Measurements from ENCODE around the gene AGMO. TPM values are rescaled to one million over a fixed set of nuclear protein-coding genes. Genes with fewer than 3 reads are reported as not detected.

AGMO gene
- total RNA-seq, 1 donor from 2014 or later = 0.98 TPM

GRCh38 chr7:15166620-15167019 is 395.2 kb downstream of the AGMO start:
- DNase-seq (ENCODE audit: extremely low spot score in 2 of 2) = no peak
- intact Hi-C loops (cut with DNase I) = no loop called here
- TF ChIP-seq CTCF (IDR thresholded peaks at IDR 0.05) (no peak), POLR2AphosphoS5 (IDR thresholded peaks at IDR 0.05; ENCODE audit: insufficient read depth in 1 of 2, low read depth in 1 of 2) (no peak), POLR2A (IDR thresholded peaks at IDR 0.05) (no peak)
- Histone ChIP-seq H3K36me3 (no peaks in the 10 kb centered on the region), H3K27me3 (no peaks in the 10 kb centered on the region), H3K27ac (no peak overlapping the region), H3K4me1 (no peaks in the 10 kb centered on the region), H3K9me3 (no peaks in the 10 kb centered on the region), H3K4me3 (no peak overlapping the region)

GRCh38 chr7:15159261-15159660 is 402.6 kb downstream of the AGMO start:
- intact Hi-C loops (cut with DNase I) = no loop called here
- no peaks in the 10 kb centered on the region for H3K36me3 ChIP-seq
- TF ChIP-seq POLR2AphosphoS5 (IDR thresholded peaks at IDR 0.05; ENCODE audit: insufficient read depth in 1 of 2, low read depth in 1 of 2) (no peak), CTCF (IDR thresholded peaks at IDR 0.05) (no peak), POLR2A (IDR thresholded peaks at IDR 0.05) (no peak)
- no peak overlapping the region for H3K4me3 ChIP-seq
- no peaks in the 10 kb centered on the region for H3K9me3 ChIP-seq
- no peak for DNase-seq (ENCODE audit: extremely low spot score in 2 of 2)
- H3K27ac ChIP-seq = no peak overlapping the region
- H3K4me1 ChIP-seq = no peaks in the 10 kb centered on the region
- no peaks in the 10 kb centered on the region for H3K27me3 ChIP-seq

- intact Hi-C loops (cut with DNase I) = no loop called here
- no peak overlapping the region for H3K4me3 ChIP-seq
Observed at GRCh38 chr7:15158141-15158810, 403.5 kb downstream of the AGMO start.

More at GRCh38 chr7:15158141-15158810, 403.5 kb downstream of the AGMO start:
- Histone ChIP-seq H3K36me3 (no peaks in the 10 kb centered on the region), H3K9me3 (no peaks in the 10 kb centered on the region), H3K27me3 (no peaks in the 10 kb centered on the region), H3K4me1 (no peaks in the 10 kb centered on the region), H3K27ac (no peak overlapping the region)
- no peak for DNase-seq (ENCODE audit: extremely low spot score in 2 of 2)
- TF ChIP-seq POLR2A (IDR thresholded peaks at IDR 0.05) (no peak), POLR2AphosphoS5 (IDR thresholded peaks at IDR 0.05; ENCODE audit: insufficient read depth in 1 of 2, low read depth in 1 of 2) (no peak), CTCF (IDR thresholded peaks at IDR 0.05) (no peak)

Other genes with a start within 250 kb of the AGMO start
- 1.7 TPM for gene MEOX2, start 124.7 kb upstream of the AGMO start, total RNA-seq